HG03025 (cell line): Measurements from ENCODE around the gene SPATA19.
A peak's percentile ranks its signal among the peaks of the same experiment; 100 is the strongest.

Source experiments
- ATAC-seq: cut with Tn5 transposase; IDR thresholded peaks from one replicate; pipeline ENCODE4 v1.9.1; 2021; ENCODE audit warnings: mild to moderate bottlenecking, moderate library complexity; ENCODE audit not compliant: unreplicated experiment, low FRiP score

Gene SPATA19

GRCh38 chr11:133840479-133840941, 4.8 kb downstream of the SPATA19 start:
- ATAC-seq, result no peak

GRCh38 chr11:133835593-133836548, 9.4 kb downstream of the SPATA19 start:
- no peak for ATAC-seq

GRCh38 chr11:133834682-133835592, 10.4 kb downstream of the SPATA19 start:
- peak; percentile 82 for ATAC-seq

GRCh38 chr11:133833898-133834681, 11.2 kb downstream of the SPATA19 start:
- no peak for ATAC-seq

- ATAC-seq, result no peak
Measured at GRCh38 chr11:133832991-133833897, 12.1 kb downstream of the SPATA19 start.

- ATAC-seq, result no peak
Measured at GRCh38 chr11:133832096-133832990, 13.0 kb downstream of the SPATA19 start.

GRCh38 chr11:133830931-133831907, 14.1 kb downstream of the SPATA19 start:
- ATAC-seq, result no peak

- no peak for ATAC-seq
Measured at GRCh38 chr11:133829566-133829965, 15.7 kb downstream of the SPATA19 start.

- ATAC-seq, result no peak
Measured at GRCh38 chr11:133828871-133829270, 16.4 kb downstream of the SPATA19 start.

GRCh38 chr11:133827556-133827955, 17.8 kb downstream of the SPATA19 start:
- no peak for ATAC-seq

- ATAC-seq, result no peak
Measured at GRCh38 chr11:133826866-133827265, 18.4 kb downstream of the SPATA19 start.

- no peak for ATAC-seq
Measured at GRCh38 chr11:133825666-133826065, 19.6 kb downstream of the SPATA19 start.

GRCh38 chr11:133825156-133825555, 20.2 kb downstream of the SPATA19 start:
- ATAC-seq, result no peak

GRCh38 chr11:133824593-133824992, 20.7 kb downstream of the SPATA19 start:
- no peak for ATAC-seq

GRCh38 chr11:133823614-133824013, 21.7 kb downstream of the SPATA19 start:
- ATAC-seq, result no peak

GRCh38 chr11:133823211-133823610, 22.1 kb downstream of the SPATA19 start:
- ATAC-seq, result no peak

- ATAC-seq, result no peak
Measured at GRCh38 chr11:133821776-133822175, 23.5 kb downstream of the SPATA19 start.
